Measurements from ENCODE around the gene FAXC.
"Not testable (repeated sequence)": the region's sequence is repeated elsewhere in the genome, so short reads cannot be mapped to it uniquely, and the experiment has no call there.

The FAXC gene

GRCh38 chr6:99276747-99277146 lies 72.7 kb downstream of the FAXC start:
- DNase-seq: no peak

GRCh38 chr6:99270826-99271225 lies 78.6 kb downstream of the FAXC start:
- DNase-seq: no peak

GRCh38 chr6:99270030-99270429 lies 79.4 kb downstream of the FAXC start:
- no peak for DNase-seq

- DNase-seq: no peak
Measured at GRCh38 chr6:99269207-99269606, 80.3 kb downstream of the FAXC start.

- DNase-seq: not testable (repeated sequence)
Measured at GRCh38 chr6:99266996-99267395, 82.5 kb downstream of the FAXC start.

- DNase-seq: not testable (repeated sequence)
Measured at GRCh38 chr6:99265447-99265846, 84.0 kb downstream of the FAXC start.

GRCh38 chr6:99254616-99255550 lies 94.6 kb downstream of the FAXC start:
- DNase-seq: no peak

- no peak for DNase-seq
Measured at GRCh38 chr6:99253271-99253670, 96.2 kb downstream of the FAXC start.

- DNase-seq: no peak
Measured at GRCh38 chr6:99252421-99252820, 97.1 kb downstream of the FAXC start.

- no peak for DNase-seq
Measured at GRCh38 chr6:99250476-99250875, 99.0 kb downstream of the FAXC start.

- DNase-seq: no peak
Measured at GRCh38 chr6:99246602-99247001, 102.9 kb downstream of the FAXC start.

GRCh38 chr6:99241905-99242534 lies 107.5 kb downstream of the FAXC start:
- no peak for DNase-seq

GRCh38 chr6:99236010-99236409 lies 113.5 kb downstream of the FAXC start:
- no peak for DNase-seq

- no peak for DNase-seq
Measured at GRCh38 chr6:99233219-99233618, 116.3 kb downstream of the FAXC start.

- DNase-seq: no peak
Measured at GRCh38 chr6:99232056-99232455, 117.4 kb downstream of the FAXC start.

GRCh38 chr6:99225172-99225571 lies 124.3 kb downstream of the FAXC start:
- DNase-seq: no peak
